Thyroid gland (tissue), 4 donors: Measurements from ENCODE around the gene RFTN1.

Experiments
- POLR2A ChIP-seq, 2 donors: fragments of 450-650 bp; IDR thresholded peaks; one replicate each; pipeline ENCODE4 v1.6.1; 2017; ENCODE audit warnings: antibody characterized with exemption in 2 of 2, mild to moderate bottlenecking in 2 of 2, moderate library complexity in 1 of 2
- TF ChIP-seq, protein P1 (sequence below), 6 experiments: fragments of 200-600 bp in 3 of 6; fragments of 450-650 bp in 3 of 6; sonication (generic) in 3 of 6; IDR thresholded peaks; one replicate each; pipeline ENCODE4 v1.5.1; 2016 to 2019; ENCODE audit warnings: antibody characterized with exemption in 6 of 6, mild to moderate bottlenecking in 2 of 6, inconsistent platforms in 1 of 6, moderate library complexity in 1 of 6

DNA sequence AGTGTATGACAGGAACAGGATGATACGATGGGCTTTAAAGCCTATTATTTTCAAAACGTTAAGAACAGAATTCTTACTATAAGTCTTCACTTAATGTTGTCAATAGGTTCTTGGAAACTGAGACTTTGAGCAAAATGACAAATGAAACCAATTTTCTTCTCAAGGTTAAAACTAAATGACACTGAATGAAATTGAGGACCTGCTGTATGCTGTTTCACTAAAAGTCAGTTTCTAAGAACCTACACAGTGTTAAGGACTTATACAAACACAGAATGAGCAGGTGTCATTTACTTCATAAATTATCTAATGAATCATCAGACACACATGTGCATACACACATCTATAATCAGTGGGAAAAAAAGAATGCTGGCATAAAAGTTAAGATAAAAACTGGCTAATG lies 106.9 kb downstream of the RFTN1 start:
- TF ChIP-seq, protein P1, sequence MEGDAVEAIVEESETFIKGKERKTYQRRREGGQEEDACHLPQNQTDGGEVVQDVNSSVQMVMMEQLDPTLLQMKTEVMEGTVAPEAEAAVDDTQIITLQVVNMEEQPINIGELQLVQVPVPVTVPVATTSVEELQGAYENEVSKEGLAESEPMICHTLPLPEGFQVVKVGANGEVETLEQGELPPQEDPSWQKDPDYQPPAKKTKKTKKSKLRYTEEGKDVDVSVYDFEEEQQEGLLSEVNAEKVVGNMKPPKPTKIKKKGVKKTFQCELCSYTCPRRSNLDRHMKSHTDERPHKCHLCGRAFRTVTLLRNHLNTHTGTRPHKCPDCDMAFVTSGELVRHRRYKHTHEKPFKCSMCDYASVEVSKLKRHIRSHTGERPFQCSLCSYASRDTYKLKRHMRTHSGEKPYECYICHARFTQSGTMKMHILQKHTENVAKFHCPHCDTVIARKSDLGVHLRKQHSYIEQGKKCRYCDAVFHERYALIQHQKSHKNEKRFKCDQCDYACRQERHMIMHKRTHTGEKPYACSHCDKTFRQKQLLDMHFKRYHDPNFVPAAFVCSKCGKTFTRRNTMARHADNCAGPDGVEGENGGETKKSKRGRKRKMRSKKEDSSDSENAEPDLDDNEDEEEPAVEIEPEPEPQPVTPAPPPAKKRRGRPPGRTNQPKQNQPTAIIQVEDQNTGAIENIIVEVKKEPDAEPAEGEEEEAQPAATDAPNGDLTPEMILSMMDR (IDR thresholded peaks at IDR 0.05): no peak
- no peak for TF ChIP-seq POLR2A (IDR thresholded peaks at IDR 0.05)
